Gastroesophageal sphincter (tissue), 4 donors: ENCODE results near the gene TMEM150B. TPM values are rescaled to one million over a fixed set of nuclear protein-coding genes. Genes with fewer than 3 reads are reported as not detected.

Source experiments
- ATAC-seq: fragments of 150-250 bp; one replicate; pipeline ENCODE4 v1.9.1; 2016; ENCODE audit warnings: mild to moderate bottlenecking, moderate library complexity
- H3K27ac ChIP-seq, 4 donors: fragments of 200-600 bp; sonication (generic) in 3 of 4; 1 replicate in 3 of 4; 2 replicates in 1 of 4; pipeline ENCODE4 v1.5.1; 2016 to 2019
- H3K27me3 ChIP-seq: fragments of 200-600 bp; sonication (generic); one replicate; pipeline ENCODE4 v1.5.1; 2019
- H3K36me3 ChIP-seq, 2 donors: fragments of 200-600 bp; sonication (generic); one replicate each; pipeline ENCODE4 v1.5.1; 2019; ENCODE audit warnings: control low read depth in 1 of 2
- H3K4me1 ChIP-seq, 3 donors: fragments of 200-600 bp; sonication (generic); 1 replicate in 2 of 3; 2 replicates in 1 of 3; pipeline ENCODE4 v1.5.1; 2016 to 2019; ENCODE audit warnings: control low read depth in 2 of 3
- H3K4me3 ChIP-seq, 2 donors: fragments of 200-600 bp; sonication (generic); one replicate each; pipeline ENCODE4 v1.5.1; 2019; ENCODE audit warnings: mild to moderate bottlenecking in 1 of 2, moderate library complexity in 1 of 2
- H3K9me3 ChIP-seq, 3 donors: fragments of 200-600 bp; sonication (generic); one replicate each; pipeline ENCODE4 v1.5.1; 2017 to 2019; ENCODE audit warnings: control low read depth in 2 of 3
- CTCF ChIP-seq, 4 experiments: fragments of 200-600 bp in 2 of 4; fragments of 450-650 bp in 2 of 4; sonication (generic) in 1 of 4; IDR thresholded peaks; one replicate each; pipeline ENCODE4 v1.5.1; 2017 to 2019; ENCODE audit warnings: antibody characterized with exemption in 4 of 4, mild to moderate bottlenecking in 2 of 4, moderate library complexity in 2 of 4
- EP300 ChIP-seq: sonication (generic); formaldehyde crosslinking; IDR thresholded peaks from one replicate; pipeline ENCODE4 v1.6.1; 2017; ENCODE audit warnings: antibody characterized with exemption, mild to moderate bottlenecking
- POLR2A ChIP-seq, 2 donors: fragments of 450-650 bp; IDR thresholded peaks; one replicate each; pipeline ENCODE4 v1.6.1; 2017; ENCODE audit warnings: antibody characterized with exemption in 2 of 2, mild to moderate bottlenecking in 2 of 2, moderate library complexity in 1 of 2
- POLR2AphosphoS5 ChIP-seq: sonication (generic); formaldehyde crosslinking; IDR thresholded peaks from one replicate; pipeline ENCODE4 v1.6.1; 2017; ENCODE audit warnings: antibody characterized with exemption
- WGBS, 2 donors: methylation state at CpG; one replicate each; pipeline ENCODE4 v1.1.5; 2018; ENCODE audit warnings: low coverage in 1 of 2; 5-methylcytosine and 5-hydroxymethylcytosine counted together
- total RNA-seq, 4 donors: library from RNA; depleted of rRNA; stranded (reverse); fragments of >200 nt; gene quantifications; one replicate each; pipeline ENCODE4 v1.1.0, GENCODE V29; 2016

Gene TMEM150B
- total RNA-seq, 4 donors from 2014 or later, result 2.2 to 12.4 (median 3.3) TPM; not detected in 1

DNA sequence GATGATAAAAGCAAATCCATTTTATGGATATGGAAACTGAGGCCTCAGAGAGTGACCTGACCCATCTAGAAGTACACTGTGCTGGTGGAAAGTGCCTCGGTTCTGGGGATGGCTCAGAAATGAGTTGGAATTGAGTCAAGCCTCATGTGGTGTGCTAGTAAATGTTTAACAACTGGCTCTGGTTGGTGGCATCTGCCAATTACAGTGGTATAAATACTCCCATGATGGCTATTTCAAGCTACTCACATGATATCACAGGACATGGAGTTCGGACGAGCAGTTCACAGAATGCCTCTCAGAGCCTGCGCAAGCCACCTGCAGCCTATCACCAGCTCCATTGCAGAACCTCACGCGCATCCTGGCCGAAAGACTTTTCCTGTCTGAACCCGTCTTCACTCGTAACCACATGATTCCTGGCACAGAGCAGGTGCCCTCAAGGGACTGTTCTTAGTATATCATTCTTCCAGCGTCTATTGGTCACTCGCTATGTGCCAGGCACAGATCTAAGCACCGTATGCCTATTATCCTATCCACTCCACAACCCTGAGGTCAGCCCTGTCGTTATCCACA, 9.1 kb downstream of the TMEM150B start:
- Histone ChIP-seq H3K27ac (no peak overlapping the region), H3K36me3 (no peaks in the 10 kb centered on the region), H3K9me3 (no peaks in the 10 kb centered on the region), H3K4me3 (no peak overlapping the region), H3K27me3 (peaks cover 30% of the 10 kb centered on the region), H3K4me1 (peaks cover 0 to 5% (median 0%) of the 10 kb centered on the region in 3 donors)
- WGBS, 2 donors, result 78 to 83% methylated on average over 6 to 11 of the region's 13 CpGs
- TF ChIP-seq POLR2A (IDR thresholded peaks at IDR 0.05) (no peak), EP300 (no peak), CTCF (IDR thresholded peaks at IDR 0.05) (no peak), POLR2AphosphoS5 (no peak)
- ATAC-seq, result no peak

DNA sequence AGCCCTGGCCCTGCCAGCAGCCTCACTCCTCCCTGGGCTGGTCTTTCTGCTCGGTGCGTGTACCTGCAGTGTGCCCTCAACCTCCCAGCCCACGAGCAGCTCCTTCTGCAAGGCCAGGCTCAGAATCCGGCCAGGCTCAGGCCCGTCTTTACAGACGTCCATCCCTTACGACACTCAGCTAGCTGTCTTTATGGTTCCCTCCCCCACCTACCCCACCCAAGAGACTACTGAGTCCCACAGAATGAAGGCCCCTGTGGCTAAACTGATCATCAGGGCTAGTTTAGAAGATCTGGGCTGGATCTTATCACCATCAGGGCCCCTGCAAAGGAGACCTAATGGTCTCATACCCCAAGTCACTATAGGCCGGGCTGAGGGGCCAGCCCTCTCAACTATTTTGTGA, 10.7 kb downstream of the TMEM150B start:
- Histone ChIP-seq H3K36me3 (peaks cover 0 to 16% of the 10 kb centered on the region in 2 donors), H3K4me3 (no peak overlapping the region), H3K4me1 (no peaks in the 10 kb centered on the region), H3K27ac (no peak overlapping the region), H3K9me3 (no peaks in the 10 kb centered on the region), H3K27me3 (peaks cover 17% of the 10 kb centered on the region)
- TF ChIP-seq POLR2A (IDR thresholded peaks at IDR 0.05) (no peak), EP300 (no peak), POLR2AphosphoS5 (no peak), CTCF (IDR thresholded peaks at IDR 0.05) (no peak)
- no peak for ATAC-seq
- 71% methylated on average over 7 of the region's 8 CpGs; no CpG with 5 or more reads in 1 of the 2 donors for WGBS, 2 donors

- Histone ChIP-seq H3K27me3 (peaks cover 11% of the 10 kb centered on the region), H3K4me3 (no peak overlapping the region), H3K36me3 (peaks cover 0 to 30% of the 10 kb centered on the region in 2 donors), H3K9me3 (no peaks in the 10 kb centered on the region), H3K27ac (no peak overlapping the region), H3K4me1 (no peaks in the 10 kb centered on the region)
- 40 to 66% methylated on average over 1 to 27 of the region's 47 CpGs for WGBS, 2 donors
- no peak for ATAC-seq
- TF ChIP-seq EP300 (no peak), CTCF (IDR thresholded peaks at IDR 0.05) (no peak), POLR2A (IDR thresholded peaks at IDR 0.05) (no peak), POLR2AphosphoS5 (no peak)
These were observed 12.3 kb downstream of the TMEM150B start for GRCh38 chr19:55312621-55313512.

DNA sequence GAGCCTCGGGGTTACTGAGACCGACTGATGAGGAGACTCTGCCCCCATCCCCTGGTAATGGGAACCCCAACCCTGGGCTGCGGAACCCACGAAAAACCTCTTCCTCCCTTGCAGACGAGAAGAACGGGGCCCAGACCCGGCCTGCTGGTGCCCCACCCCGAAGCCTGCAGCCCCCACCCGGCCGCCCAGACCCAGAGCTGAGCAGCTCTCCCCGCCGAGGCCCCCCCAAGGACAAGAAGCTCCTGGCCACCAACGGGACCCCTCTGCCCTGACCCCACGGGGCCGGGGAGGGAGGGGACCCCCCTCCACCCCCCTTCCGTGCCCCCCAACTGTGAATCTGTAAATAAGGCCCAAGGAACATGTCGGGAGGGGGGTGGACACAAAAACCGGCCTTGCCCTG, 13.3 kb downstream of the TMEM150B start:
- H3K36me3 ChIP-seq, result peaks cover 0 to 39% of the 10 kb centered on the region in 2 donors
- no peak overlapping the region for H3K27ac ChIP-seq
- H3K27me3 ChIP-seq, result peaks cover 11% of the 10 kb centered on the region
- H3K4me3 ChIP-seq, result no peak overlapping the region
- ATAC-seq, result no peak
- no peaks in the 10 kb centered on the region for H3K4me1 ChIP-seq
- H3K9me3 ChIP-seq, result no peaks in the 10 kb centered on the region
- no peak for TF ChIP-seq CTCF (IDR thresholded peaks at IDR 0.05)
- no peak for TF ChIP-seq EP300
- TF ChIP-seq POLR2AphosphoS5, result no peak
- no peak for TF ChIP-seq POLR2A (IDR thresholded peaks at IDR 0.05)
- no CpG with 5 or more reads among the region's 18 CpGs for WGBS, 2 donors
